Fibroblast of peridontal ligament (primary cell): ENCODE data around the gene RPS19BP1.
"Not testable (repeated sequence)": the region's sequence is repeated elsewhere in the genome, so short reads cannot be mapped to it uniquely, and the experiment has no call there.

Source experiments
- DNase-seq: peaks from one replicate; pipeline ENCODE4 v3.0.0-alpha.2; 2010; ENCODE audit errors: extremely low read depth

Gene RPS19BP1

DNA sequence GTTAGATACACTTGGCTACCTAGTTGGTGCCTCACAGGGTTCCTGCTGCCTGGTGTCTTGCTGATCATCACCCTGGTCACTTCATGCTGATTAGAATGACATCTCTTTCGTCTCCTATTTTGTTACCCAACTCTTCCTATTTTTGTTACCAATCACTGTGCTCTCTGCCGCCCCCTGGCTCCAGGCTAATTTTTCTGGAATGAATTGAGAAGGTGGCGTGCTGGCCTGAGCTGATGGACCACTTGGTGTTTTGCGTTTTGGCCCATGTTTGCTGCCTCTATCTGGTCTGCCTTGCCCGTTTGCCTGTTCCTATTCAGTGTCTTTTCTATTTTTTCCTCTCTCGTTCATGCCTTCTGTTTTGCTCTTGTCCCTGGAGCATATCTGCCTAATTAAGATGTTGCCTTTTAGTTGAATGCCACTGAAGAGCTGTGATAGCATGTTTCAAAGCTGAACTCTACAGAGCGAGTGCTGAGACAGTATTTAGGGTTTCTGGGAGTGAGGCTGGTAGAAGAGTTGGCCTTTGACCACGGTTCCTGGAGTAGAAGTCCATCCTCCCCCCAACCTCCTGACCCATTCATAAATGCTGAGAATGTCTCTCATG lies 18.1 kb downstream of the RPS19BP1 start:
- DNase-seq, result peak; percentile 58

DNA sequence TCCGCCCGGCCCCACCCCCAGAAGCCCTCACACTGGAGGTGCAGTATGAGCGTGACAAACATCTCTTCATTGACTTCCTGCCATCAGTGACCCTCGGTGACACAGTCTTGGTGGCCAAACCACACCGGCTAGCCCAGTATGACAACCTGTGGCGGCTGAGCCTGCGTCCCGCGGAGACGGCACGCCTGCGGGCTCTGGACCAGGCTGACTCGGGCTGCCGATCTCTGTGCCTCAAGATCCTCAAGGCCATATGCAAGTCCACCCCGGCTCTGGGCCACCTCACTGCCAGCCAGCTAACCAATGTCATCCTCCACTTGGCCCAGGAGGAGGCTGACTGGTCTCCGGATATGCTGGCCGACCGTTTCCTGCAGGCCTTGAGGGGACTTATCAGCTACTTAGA lies 18.8 kb downstream of the RPS19BP1 start:
- DNase-seq, result no peak

DNA sequence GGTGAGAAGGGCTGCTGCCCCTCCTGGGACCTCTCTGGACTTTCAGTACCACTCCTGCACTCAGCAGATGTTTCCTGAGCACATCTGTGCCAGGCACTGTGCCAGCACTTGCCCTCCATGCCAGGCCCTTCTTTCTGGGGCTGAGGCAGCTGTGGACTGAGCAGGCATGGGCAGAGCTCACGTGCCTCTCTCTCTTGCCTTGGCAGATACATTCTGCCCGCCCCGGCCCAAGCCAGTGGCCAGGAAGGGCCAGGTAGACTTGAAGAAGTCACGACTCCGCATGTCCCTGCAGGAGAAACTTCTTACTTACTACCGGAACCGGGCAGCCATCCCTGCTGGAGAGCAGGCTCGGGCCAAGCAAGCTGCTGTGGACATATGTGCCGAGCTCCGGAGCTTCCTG lies 20.5 kb downstream of the RPS19BP1 start:
- no peak for DNase-seq

DNA sequence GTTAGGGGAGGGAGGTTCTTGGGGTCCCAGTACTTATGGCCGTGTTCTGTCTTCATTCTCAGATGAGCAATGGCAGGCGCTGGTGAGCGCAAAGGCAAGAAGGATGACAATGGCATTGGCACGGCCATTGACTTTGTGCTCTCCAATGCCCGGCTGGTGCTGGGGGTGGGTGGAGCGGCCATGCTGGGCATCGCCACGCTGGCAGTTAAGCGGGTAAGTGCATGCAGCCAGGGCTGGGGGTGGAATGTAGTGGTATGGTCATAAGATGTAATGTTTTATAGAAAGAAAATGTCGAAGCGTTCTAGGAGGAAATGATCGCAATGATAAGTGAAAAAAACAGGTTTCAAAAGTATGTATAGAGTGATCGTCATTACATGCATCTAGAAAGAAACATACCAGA lies 21.3 kb downstream of the RPS19BP1 start:
- no peak for DNase-seq

DNA sequence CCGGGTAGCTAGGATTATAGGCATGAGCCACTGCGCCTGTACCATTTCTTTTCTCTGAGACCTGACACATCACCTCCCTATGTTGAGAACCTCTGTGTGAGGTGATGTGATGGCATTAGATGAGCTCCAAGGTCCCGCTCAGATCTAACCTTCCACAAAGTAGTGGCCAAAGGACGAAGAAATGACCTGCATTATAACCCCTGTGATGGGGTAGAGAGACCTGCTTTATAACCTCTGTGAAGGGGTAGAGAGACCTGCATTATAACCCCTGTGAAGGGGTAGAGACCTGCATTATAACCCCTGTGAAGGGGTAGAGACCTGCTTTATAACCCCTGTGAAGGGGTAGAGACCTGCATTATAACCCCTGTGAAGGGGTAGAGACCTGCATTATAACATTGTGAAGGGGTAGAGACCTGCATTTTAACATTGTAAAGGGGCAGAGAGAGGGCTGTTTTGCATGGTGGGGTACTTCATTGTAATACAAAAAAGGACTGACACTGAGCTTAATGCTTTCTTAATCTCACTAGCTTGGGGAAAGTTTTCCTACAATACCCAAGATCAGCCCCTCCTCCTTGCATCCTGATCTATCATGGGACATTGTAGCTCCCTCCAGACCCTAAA lies 21.9 kb downstream of the RPS19BP1 start:
- no peak for DNase-seq

DNA sequence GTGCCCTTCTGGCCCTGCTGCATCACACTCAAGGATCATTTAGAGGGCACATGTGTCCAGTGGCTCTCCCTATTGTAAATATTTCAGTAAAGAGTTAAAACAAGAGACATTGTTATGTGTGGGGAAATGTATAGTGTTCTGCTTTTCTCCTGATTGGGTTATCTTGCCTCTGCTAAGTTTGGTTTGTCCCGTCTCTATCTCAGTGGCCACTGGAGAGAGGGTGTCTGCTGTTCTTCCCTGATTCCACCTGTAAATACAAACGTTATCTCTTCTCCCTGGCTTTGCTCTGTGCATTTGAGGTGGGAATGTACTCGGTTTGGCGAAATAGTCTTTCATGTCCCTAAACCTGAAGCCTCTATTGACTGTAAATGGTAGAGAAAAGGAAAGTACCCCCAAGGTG lies 24.2 kb downstream of the RPS19BP1 start:
- DNase-seq, result no peak

DNA sequence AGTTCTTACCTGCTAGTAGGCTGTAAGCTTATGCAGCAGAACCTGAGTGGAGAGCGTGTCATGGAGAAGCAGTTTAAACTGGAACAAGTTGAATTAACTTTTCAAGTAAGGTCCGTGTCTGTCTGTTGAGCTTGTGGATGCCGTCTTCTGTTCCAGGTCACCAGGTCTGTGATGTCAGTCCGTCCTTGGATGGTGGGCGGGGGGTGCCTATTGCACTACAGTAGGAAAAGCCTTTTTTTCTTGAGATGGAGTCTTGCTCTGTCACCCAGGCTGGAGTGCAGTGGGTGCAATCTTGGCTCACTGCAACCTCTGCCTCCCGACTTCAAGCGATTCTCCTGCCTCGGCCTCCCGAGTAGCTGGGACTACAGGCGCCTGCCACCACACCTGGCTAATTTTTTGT lies 25.5 kb downstream of the RPS19BP1 start:
- DNase-seq, result not testable (repeated sequence)

DNA sequence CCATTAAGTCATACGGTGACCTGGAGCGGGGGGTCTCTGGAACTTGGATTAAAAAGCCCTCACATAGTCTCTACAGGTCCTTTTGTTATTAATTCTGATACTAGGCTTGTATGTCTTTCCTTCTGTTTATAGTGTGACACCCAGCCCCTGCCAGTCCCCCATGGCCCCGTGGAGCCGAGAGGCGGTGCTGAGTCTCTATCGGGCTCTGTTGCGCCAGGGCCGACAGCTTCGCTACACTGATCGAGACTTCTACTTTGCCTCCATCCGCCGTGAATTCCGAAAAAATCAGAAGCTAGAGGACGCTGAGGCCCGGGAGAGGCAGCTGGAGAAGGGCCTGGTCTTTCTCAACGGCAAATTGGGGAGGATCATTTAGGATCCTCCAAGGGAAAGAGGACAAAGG lies 28.5 kb downstream of the RPS19BP1 start:
- DNase-seq, result no peak

DNA sequence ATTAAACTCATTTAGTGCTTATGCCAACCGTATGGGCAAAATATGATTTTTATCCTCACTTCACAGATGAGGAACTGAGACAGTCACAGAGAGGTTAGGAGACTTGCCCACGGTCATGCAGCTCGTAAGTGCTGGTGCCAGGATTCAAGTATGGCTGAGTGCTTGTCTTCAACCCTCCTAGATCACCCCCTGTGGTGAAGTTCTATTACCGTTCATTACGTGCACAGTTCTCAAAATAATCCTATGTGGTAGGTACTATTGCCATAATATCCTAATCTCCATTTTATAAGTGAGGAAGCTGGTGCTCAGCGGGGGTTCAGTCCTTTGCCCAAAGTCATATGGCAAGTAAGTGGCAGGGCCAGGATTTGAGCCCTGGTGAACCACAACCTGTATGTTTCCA lies 28.9 kb downstream of the RPS19BP1 start:
- DNase-seq, result no peak

DNA sequence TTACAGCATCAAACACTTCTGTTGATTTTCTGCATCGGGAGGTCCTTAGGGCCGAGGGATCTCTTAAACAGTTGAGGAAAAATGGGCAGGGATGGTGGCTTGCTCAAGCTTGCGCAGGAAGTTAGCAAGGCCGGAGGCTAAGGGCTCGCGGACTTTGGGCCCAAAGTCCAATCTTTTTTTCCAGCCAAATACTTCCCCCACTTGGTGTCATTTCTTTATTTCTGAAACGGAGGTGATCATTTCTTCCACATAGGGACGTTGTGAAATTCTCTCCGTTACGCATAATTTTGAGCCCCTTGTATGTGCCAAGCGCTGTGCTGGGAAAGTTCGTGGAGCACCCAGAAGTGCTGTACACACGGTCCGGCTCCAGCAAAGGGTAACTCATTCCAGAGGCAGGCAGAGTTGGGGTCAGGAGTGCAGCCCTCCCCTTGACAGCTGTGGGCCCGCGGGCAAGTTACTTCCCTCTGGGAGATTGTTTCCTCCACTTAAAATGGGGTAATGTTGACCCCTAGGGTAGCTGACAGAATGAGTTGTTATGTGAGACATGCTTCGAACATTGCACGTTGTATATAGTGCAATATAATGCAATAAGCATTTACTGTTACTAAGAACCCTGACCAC lies 29.6 kb downstream of the RPS19BP1 start:
- DNase-seq, result peak; percentile 44

DNA sequence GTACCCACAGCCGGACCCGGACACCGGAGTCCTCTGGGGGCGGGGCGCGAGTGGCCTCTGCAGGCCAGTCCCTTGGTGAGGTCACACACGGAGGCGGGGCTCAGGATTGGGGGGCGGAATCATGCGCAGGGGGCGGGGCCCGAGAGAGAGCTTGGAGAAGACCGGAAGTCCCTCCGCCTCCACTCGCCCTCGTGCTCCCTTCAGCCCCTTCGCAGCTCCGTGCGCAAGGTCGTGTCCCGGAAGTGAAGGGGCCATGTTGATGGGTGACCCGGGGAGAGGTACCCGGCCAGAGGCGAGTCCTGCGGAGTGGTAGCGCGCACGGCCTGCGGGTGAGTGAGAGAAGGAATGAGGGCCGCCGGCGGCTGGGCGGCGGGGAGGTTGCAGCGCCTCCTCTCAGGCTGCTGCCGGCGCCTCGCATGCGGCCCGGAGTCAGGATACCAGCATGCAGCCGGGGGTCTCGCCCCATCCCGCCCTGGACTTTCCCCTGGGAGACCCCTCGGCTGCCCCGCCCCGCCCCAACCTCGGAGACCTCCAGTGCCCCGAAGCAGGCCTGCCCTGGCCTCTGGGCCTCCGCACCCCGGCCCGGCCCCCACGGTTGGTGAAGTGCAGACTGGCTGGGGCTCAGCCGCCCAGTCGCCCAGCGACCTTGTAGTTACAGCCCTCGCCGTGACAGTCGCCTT lies 30.3 kb downstream of the RPS19BP1 start, which contains the start of gene MIEF1:
Gene MIEF1 (plus strand): TSS at position 182 of the 680 bp plus-strand sequence. CDS start 9,005 bp downstream, outside the sequence.
- peak; percentile 92 for DNase-seq

DNA sequence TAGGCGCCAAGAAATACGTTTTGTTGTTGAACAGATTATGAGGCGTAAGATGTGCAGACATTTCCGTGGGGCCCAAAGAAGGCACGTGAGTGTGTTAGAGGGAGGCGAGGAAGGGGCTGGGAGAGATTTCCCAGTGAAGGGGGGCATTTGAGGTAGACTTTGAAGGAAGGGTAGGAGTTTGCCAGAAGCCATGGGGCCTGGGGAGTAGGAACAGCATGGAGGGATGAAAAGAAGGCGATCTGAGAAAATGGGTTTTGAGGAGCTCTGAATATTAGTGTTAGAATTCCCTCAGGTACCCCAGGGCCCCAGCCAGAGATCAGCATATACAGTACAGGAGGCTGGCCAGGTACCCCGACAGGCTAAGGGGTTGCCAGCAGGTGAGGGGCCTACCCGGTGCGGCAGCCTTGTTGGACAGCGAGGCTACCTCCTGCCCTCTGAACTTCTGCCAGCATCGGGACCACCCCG lies 30.9 kb downstream of the RPS19BP1 start:
- no peak for DNase-seq

DNA sequence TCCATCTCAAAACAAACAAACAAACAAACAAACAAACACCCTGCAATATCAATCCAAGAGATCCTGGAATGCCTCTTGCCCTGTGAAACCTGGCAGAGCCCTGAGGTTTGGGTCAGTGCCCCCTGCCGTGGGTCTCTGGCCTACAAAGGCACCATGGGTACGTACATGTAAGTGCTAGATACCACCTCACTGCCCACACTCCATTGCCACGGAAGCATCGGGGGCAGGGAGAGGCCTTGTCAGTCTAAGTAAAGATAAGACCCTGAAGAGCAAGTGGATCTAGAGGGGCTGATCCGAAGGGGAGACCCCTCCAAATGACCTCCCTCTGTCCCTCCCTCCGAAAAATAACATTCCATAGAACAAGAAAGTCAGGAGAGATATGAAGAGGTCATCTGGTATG lies 32.4 kb downstream of the RPS19BP1 start:
- DNase-seq, result no peak

DNA sequence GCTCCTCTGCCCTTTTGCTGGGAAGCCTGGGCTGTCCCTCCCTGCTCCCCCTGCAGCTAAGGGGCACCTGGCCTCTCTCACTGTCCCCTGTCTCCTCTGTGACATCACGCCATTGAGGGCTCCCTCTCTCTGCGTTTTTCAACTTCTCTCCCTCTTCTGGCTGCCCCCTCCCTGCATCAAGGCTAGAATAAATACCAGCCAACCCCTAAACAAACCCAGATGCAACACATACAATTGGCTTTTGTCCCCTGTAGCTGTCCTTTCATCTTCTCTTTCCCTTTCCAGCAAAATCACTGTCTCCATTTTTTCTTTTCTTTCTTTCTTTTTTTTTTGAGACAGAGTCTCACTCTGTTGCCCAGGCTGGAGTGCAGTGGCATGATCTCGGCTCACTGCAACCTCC lies 33.7 kb downstream of the RPS19BP1 start:
- no peak for DNase-seq

DNA sequence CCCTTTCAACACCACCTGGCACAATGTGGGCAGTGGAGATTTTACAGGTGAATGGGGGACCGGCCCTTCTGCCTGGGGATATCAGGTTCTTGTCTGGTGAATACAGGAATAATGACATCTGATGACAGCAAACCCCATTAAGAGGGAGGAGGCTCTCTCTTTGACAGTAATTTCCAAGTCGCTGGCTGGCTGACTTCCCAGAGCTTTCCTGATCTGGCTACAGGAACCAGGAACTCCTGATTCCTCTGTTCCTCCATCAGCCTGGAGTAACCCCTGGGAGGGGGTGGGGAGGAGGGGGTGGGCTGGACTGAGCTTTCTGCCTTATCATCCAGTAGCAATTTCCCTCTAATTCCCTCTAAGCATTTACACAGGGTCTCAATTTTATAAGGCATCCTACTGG lies 34.2 kb downstream of the RPS19BP1 start:
- DNase-seq, result no peak

DNA sequence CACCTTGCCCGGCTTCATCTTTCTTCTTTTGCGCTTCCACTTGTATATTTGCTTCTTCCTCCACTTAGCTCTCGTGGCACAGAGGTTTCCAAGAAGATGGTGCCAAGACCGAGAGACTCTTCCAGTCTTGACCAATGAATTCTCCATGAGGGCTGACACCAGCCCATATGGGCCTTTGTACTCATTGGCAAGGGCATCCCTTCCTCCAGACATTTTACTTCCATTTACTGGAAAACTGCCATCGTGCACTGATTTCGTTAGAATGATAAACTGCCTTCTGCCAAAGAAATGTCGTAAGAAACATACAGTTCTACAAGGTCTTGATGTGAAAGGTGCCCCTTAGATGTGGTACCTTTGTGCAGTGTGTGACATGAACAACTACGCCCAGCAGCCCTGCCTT lies 35.1 kb downstream of the RPS19BP1 start:
- no peak for DNase-seq

DNA sequence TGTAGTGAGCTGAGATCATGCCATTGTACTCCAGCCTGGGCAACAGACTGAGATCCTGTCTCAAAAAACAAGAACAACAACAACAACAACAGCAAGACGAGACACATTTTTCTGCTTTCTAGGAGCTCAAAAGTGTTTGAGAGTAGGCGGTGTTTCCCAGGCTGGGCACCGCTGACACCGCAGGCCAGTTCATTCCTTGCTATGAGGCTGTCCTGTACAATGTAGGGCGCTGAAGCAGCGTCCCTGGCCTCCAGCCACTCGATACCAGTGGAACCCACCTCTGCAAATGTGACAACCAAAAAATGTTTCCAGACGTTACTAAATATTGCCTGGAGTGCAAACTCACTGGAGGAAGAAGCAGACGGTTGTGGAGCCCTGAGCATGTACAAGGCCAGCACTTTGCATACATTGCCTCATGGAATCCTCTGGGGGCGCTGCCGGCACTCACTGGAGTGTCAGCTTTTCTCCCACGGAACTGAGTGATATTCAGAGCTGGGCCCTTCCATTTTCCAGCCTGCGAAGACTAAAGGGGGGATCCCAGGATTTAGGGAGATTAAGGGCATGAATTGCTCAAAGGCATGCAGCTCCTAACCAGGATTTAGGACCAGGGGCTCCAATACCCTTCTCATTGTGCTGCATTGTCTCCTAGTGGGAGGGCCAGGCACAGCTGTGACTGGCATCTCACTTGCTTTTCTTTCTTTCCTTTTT lies 36.3 kb downstream of the RPS19BP1 start:
- peak; percentile 64 for DNase-seq

DNA sequence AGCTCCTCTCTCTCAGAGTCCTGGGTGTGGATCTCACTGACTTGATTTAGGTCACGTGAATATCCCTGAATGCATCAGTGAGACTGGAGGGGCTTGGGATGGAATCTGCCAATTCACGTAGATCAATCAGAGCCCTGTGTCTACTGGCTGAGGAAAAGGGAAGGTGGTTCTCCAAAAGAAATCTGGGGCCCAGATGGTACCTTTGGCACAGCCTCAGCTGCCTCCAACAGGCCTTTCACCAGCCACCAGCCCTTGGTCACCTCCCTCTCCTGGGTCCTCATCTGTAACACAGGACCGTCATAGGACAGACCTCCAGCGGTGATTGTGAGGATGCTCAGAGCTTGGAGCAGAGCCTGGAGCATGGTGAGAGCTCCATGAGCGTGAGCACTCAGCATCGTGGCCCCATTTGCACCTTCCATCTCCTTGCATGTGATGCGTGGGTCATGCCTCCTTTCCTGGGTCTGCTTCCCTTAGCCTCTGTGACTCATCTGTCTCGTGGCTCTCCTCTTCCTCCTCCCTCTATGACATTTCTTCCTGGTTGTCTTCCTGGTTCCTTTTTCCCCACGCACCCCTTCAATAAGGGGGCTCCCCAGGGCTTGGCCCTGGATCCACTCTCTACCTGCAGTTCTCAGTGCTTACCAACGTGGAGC lies 38.0 kb downstream of the RPS19BP1 start:
- DNase-seq, result no peak

DNA sequence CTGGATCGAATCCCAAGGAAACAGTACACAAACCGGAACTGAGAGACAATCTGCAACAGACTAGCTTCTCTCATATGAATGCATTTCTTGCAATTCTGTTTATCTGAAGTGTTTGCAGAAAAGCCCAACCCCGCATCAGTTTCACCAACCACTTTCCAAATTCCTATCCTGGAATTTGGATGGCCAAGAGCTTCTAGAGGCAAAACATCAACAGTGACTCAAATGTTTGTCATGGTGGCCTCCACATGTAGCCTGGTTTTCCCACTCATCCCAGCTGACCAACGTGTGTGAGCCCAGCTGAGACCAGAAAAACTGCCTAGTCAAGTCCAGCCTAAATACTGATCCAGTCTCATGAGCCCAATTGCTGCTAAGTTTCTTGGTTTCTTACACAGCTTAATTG lies 38.8 kb downstream of the RPS19BP1 start:
- peak; percentile 92 for DNase-seq

DNA sequence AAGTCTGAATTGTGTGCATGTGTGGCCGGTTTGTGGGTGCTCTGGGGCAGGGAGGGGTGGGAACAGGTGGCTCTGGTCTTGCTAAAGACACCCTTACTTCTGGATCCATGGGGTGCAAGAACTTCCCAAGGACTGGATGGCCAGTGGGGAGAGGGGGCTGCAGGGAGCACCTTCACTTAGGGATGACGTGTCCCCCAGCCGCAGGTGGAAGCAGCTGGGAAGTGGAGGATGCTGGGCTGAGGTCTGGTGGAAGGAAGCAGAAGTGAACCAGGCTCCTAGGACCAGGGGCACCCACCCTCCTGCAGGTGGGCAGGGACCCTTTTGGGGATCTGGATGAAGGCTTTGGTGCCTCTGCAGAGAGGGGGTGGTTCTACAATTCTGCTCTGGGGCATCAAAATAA lies 40.4 kb downstream of the RPS19BP1 start:
- no peak for DNase-seq

DNA sequence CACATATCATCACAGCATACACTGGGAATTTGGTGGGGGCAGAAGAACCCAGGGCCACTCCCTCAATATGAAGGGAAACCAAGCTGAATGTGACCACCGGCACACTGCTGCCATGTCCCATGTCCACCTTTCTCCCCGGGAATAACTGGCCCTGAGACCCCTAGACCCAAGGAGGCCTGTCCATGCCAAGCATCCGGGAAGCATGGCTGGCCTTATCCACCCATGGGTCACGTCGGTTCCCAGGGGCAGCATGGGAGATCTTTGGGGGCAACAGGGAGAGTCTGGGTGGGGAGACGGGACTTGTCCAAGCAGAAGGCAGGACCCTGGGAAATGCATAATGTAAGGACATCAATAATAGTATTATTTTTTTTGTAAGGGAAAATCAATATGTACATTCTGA lies 40.9 kb downstream of the RPS19BP1 start:
- no peak for DNase-seq
